Measurements from ENCODE around the gene PSMC6. TPM values are rescaled to one million over a fixed set of nuclear protein-coding genes. Genes with fewer than 3 reads are reported as not detected.

Gene PSMC6
- total and polyA plus RNA-seq, 2 of the 8 experiments (the other 6 are each of a cell fraction or from before 2014, with no cell fraction given) = 45.1 to 107 TPM

GRCh38 chr14:52703664-52704063 is 3.3 kb upstream of the PSMC6 start:
- FAIRE-seq (no peak), DNase-seq (ENCODE audit: low read depth in 1 of 2, low spot score in 2 of 2) (no peak)
- no peak overlapping the region for H3K18ac ChIP-seq (ENCODE audit: extremely low read depth, low read length)
- 81% methylated on average over 2 of the region's 2 CpGs; no CpG with 5 or more reads in 1 of the 2 experiments for WGBS, 2 experiments (ENCODE audit: extremely low coverage in 1 of 2, insufficient coverage in 1 of 2, insufficient read length in 1 of 2, insufficient replicate concordance in 2 of 2, low coverage in 1 of 2, low lambda C conversion rate in 2 of 2, missing lambda C conversion rate in 1 of 2)
- ChIA-PET CTCF (ENCODE audit: partially characterized antibody) (interaction anchor here (1.2 kb wide), 1 partner anchor 19 kb away, joined by 3 read pairs; no protein-coding TSS in a partner anchor), POLR2A (ENCODE audit: partially characterized antibody) (interaction anchor here (1.4 kb wide), 1 partner anchor 8 kb away, joined by 3 read pairs; the partner anchor contains the start of gene ERO1A)
- peaks cover 0 to 2% (median 0%) of the 10 kb centered on the region in 4 experiments; a peak in 2 of 8 replicates for H3K36me3 ChIP-seq (ENCODE audit: control insufficient read depth in 2 of 4, insufficient read depth in 4 of 4, low read length in 3 of 4)
- no peak overlapping the region for H2BK5ac ChIP-seq (ENCODE audit: low read depth, low read length)
- H3K9ac ChIP-seq (replicated peaks in 1 of 4; ENCODE audit: extremely low read depth in 1 of 4, low read depth in 3 of 4, low read length in 3 of 4) = no peak overlapping the region
- H3K4ac ChIP-seq (replicated peaks; ENCODE audit: insufficient read length, low read depth, low read length) = no peak overlapping the region
- no peak overlapping the region for H2AK5ac ChIP-seq (ENCODE audit: low read depth, low read length)
- H3K9me3 ChIP-seq (ENCODE audit: insufficient read depth in 2 of 2, low read depth in 1 of 2, low read length in 1 of 2) = no peaks in the 10 kb centered on the region
- no peak overlapping the region for H4K91ac ChIP-seq (replicated peaks; ENCODE audit: insufficient read length, low read length)
- H3K14ac ChIP-seq (ENCODE audit: insufficient read length) = no peak overlapping the region
- peaks cover 2% of the 10 kb centered on the region; the same call in 1 of the 2 replicates for H3K23me2 ChIP-seq (ENCODE audit: low read depth, low read length)
- no peak overlapping the region for H2BK20ac ChIP-seq (ENCODE audit: low read length)
- no peak overlapping the region for H2BK120ac ChIP-seq (replicated peaks; ENCODE audit: low read depth, low read length)
- H2BK15ac ChIP-seq (ENCODE audit: low read length) = no peak overlapping the region
- H3K79me1 ChIP-seq (ENCODE audit: low read depth, low read length) = no peaks in the 10 kb centered on the region
- H3K56ac ChIP-seq (replicated peaks; ENCODE audit: insufficient read length, low read depth, low read length) = no peak overlapping the region
- H2BK12ac ChIP-seq (ENCODE audit: low read depth, low read length) = no peak overlapping the region
- H3K27me3 ChIP-seq (replicated peaks in 1 of 4; ENCODE audit: control insufficient read depth in 3 of 4, extremely low read depth in 1 of 4, insufficient read depth in 3 of 4, low read length in 3 of 4) = no peaks in the 10 kb centered on the region
- no peak overlapping the region for H3K4me3 ChIP-seq (ENCODE audit: extremely low read depth in 1 of 4, insufficient read depth in 2 of 4, low read depth in 3 of 4, low read length in 4 of 4)
- H3K79me2 ChIP-seq (ENCODE audit: control insufficient read depth in 1 of 2, insufficient read depth in 2 of 2, low read length in 2 of 2) = peaks cover 11 to 16% of the 10 kb centered on the region in 2 experiments; a peak in 3 of 4 replicates
- H4K5ac ChIP-seq (ENCODE audit: insufficient read length, low read depth, low read length) = no peak overlapping the region
- no peaks in the 10 kb centered on the region for H4K20me1 ChIP-seq (replicated peaks in 1 of 2; ENCODE audit: control insufficient read depth in 1 of 2, insufficient read depth in 2 of 2, low read length in 2 of 2)
- no peak overlapping the region for H3K4me2 ChIP-seq (ENCODE audit: insufficient read depth in 1 of 2, low read depth in 2 of 2, low read length in 2 of 2)
- H3K4me1 ChIP-seq (replicated peaks in 1 of 4; ENCODE audit: control insufficient read depth in 3 of 4, insufficient read depth in 4 of 4, low read length in 3 of 4) = peaks cover 0 to 3% (median 1%) of the 10 kb centered on the region in 4 experiments; a peak in 1 of 7 replicates
- no peak overlapping the region for H3K23ac ChIP-seq (ENCODE audit: insufficient read length)
- H4K8ac ChIP-seq (ENCODE audit: extremely low read depth, insufficient read depth, low read length) = no peak overlapping the region
- no peak overlapping the region for H2AFZ ChIP-seq (ENCODE audit: low read length)
- no peak for TF ChIP-seq SP1 (IDR thresholded peaks at IDR 0.05; ENCODE audit: low read depth, low read length)
- TF ChIP-seq HDAC2 (IDR thresholded peaks at IDR 0.05; ENCODE audit: borderline replicate concordance in 1 of 2, low read depth in 2 of 2, low read length in 2 of 2) = no peak
- H3K27ac ChIP-seq (ENCODE audit: low read depth, low read length) = no peak overlapping the region

Measured in H1 (cell line).